Mesendoderm (in vitro differentiated cells): ENCODE results near the gene MYO7A.

Source experiments
- DNase-seq: peaks from one replicate; pipeline ENCODE4 v3.0.0; 2013
- H2AK5ac ChIP-seq: 2 replicates; pipeline ENCODE4 v1.6.1; 2013; ENCODE audit warnings: low read length, inconsistent platforms
- H2BK120ac ChIP-seq: 2 replicates; pipeline ENCODE4 v1.6.1; 2013; ENCODE audit warnings: low read depth, mild to moderate bottlenecking, low read length, moderate library complexity, mixed read lengths
- H2BK15ac ChIP-seq: replicated peaks from 2 replicates; pipeline ENCODE4 v1.6.1; 2013; ENCODE audit warnings: low read depth, mild to moderate bottlenecking, moderate library complexity
- H2BK5ac ChIP-seq: 2 replicates; pipeline ENCODE4 v1.6.1; 2013; ENCODE audit warnings: low read length, inconsistent platforms
- H3K18ac ChIP-seq: 2 replicates; pipeline ENCODE4 v1.6.1; 2013; ENCODE audit warnings: mild to moderate bottlenecking, low read length, mixed read lengths
- H3K23ac ChIP-seq: one replicate; pipeline ENCODE4 v1.6.1; 2013; ENCODE audit warnings: low read length
- H3K27ac ChIP-seq: 2 replicates; pipeline ENCODE4 v1.5.1; 2013; ENCODE audit warnings: low read depth, mild to moderate bottlenecking, inconsistent platforms, low read length, moderate library complexity
- H3K27me3 ChIP-seq: 2 replicates; pipeline ENCODE4 v1.6.1; 2013; ENCODE audit warnings: low read length, control low read depth, mild to moderate bottlenecking, inconsistent platforms; ENCODE audit not compliant: insufficient read depth, poor library complexity
- H3K36me3 ChIP-seq: 2 replicates; pipeline ENCODE4 v1.6.1; 2013; ENCODE audit warnings: low read length, inconsistent platforms; ENCODE audit not compliant: control insufficient read depth, insufficient read depth
- H3K4ac ChIP-seq: one replicate; pipeline ENCODE4 v1.6.1; 2013; ENCODE audit warnings: low read depth, mild to moderate bottlenecking, low read length, moderate library complexity
- H3K4me1 ChIP-seq: 2 replicates; pipeline ENCODE4 v1.6.1; 2013; ENCODE audit warnings: low read depth, low read length, inconsistent platforms; ENCODE audit not compliant: control insufficient read depth
- H3K4me2 ChIP-seq: 2 replicates; pipeline ENCODE4 v1.6.1; 2013; ENCODE audit warnings: low read length
- H3K4me3 ChIP-seq: 2 replicates; pipeline ENCODE4 v1.5.1; 2013; ENCODE audit warnings: mild to moderate bottlenecking, low read length
- H3K56ac ChIP-seq: one replicate; pipeline ENCODE4 v1.6.1; 2013; ENCODE audit warnings: low read length
- H3K79me1 ChIP-seq: 2 replicates; pipeline ENCODE4 v1.6.1; 2013; ENCODE audit warnings: low read length, inconsistent platforms
- H3K79me2 ChIP-seq: 2 replicates; pipeline ENCODE4 v1.6.1; 2013; ENCODE audit warnings: mild to moderate bottlenecking, low read length; ENCODE audit not compliant: control insufficient read depth, insufficient read depth
- H3K9ac ChIP-seq: 2 replicates; pipeline ENCODE4 v1.6.1; 2013; ENCODE audit warnings: low read length, inconsistent platforms
- H4K5ac ChIP-seq: one replicate; pipeline ENCODE4 v1.6.1; 2013; ENCODE audit warnings: low read length
- H4K8ac ChIP-seq: one replicate; pipeline ENCODE4 v1.6.1; 2013; ENCODE audit warnings: low read depth, mild to moderate bottlenecking, control low read depth, low read length, moderate library complexity
- WGBS: extraction: QIAGEN DNeasy Blood & Tissue Kit; methylation state at CpG from one replicate; pipeline ENCODE4 v1.1.7; 2013; ENCODE audit warnings: low lambda C conversion rate, missing lambda C conversion rate; ENCODE audit not compliant: insufficient coverage; ENCODE audit errors: extremely low coverage; 5-methylcytosine and 5-hydroxymethylcytosine counted together

MYO7A gene

GRCh38 chr11:77204754-77205466 lies 76.9 kb downstream of the MYO7A start:
- no peak overlapping the region for H2BK120ac ChIP-seq
- H3K27ac ChIP-seq, result no peak overlapping the region
- H2BK5ac ChIP-seq, result no peak overlapping the region
- H4K5ac ChIP-seq, result no peak overlapping the region
- no peak overlapping the region for H3K4me2 ChIP-seq
- no peak overlapping the region for H3K4me3 ChIP-seq
- no peaks in the 10 kb centered on the region for H3K27me3 ChIP-seq
- no peak overlapping the region for H2BK15ac ChIP-seq
- H3K56ac ChIP-seq, result no peak overlapping the region
- WGBS, result no CpG with 5 or more reads among the region's 12 CpGs
- no peak overlapping the region for H3K18ac ChIP-seq
- DNase-seq, result no peak
- H4K8ac ChIP-seq, result no peak overlapping the region
- H3K4me1 ChIP-seq, result no peaks in the 10 kb centered on the region
- no peaks in the 10 kb centered on the region for H3K79me1 ChIP-seq
- H3K4ac ChIP-seq, result no peak overlapping the region
- H3K79me2 ChIP-seq, result no peaks in the 10 kb centered on the region
- no peaks in the 10 kb centered on the region for H3K36me3 ChIP-seq
- H3K23ac ChIP-seq, result no peak overlapping the region
- H3K9ac ChIP-seq, result no peak overlapping the region
- H2AK5ac ChIP-seq, result no peak overlapping the region

DNA sequence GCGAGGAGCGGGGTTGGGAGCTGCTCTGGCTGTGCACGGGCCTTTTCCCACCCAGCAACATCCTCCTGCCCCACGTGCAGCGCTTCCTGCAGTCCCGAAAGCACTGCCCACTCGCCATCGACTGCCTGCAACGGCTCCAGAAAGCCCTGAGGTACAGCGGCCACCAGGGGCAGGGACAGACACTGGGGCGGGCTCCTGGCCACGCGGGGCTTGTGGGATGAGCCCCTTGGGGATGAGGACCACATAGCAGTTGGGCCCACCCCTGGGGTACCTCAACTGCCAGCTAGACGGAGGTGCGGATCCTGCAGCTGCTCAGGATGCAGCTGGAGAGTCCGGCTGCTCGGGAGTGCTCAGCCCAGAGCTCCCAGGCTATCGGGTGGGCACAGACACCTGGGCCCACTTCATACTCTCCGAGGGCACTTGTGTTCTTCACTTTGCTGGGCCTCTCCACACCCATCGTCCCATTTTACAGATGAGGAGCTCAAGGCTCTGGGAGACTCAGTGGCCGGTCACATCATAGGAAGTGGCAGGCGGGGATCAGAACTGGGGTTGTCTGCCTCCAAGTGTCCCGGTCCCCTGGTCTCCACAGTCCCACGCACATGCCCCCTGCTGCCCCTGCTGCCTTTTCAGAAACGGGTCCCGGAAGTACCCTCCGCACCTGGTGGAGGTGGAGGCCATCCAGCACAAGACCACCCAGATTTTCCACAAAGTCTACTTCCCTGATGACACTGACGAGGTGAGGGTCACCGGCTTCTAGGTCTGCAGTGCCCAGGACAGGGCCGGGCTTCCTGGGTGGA lies 77.6 kb downstream of the MYO7A start:
- no peak overlapping the region for H2BK15ac ChIP-seq
- H2BK5ac ChIP-seq, result no peak overlapping the region
- no peak for DNase-seq
- H2BK120ac ChIP-seq, result no peak overlapping the region
- H2AK5ac ChIP-seq, result no peak overlapping the region
- H3K4me2 ChIP-seq, result no peak overlapping the region
- H4K8ac ChIP-seq, result no peak overlapping the region
- H3K79me2 ChIP-seq, result no peaks in the 10 kb centered on the region
- no peak overlapping the region for H3K56ac ChIP-seq
- no peaks in the 10 kb centered on the region for H3K79me1 ChIP-seq
- no peaks in the 10 kb centered on the region for H3K27me3 ChIP-seq
- no peak overlapping the region for H3K4ac ChIP-seq
- no peak overlapping the region for H3K4me3 ChIP-seq
- H3K36me3 ChIP-seq, result no peaks in the 10 kb centered on the region
- no peak overlapping the region for H3K18ac ChIP-seq
- no peak overlapping the region for H3K27ac ChIP-seq
- WGBS, result no CpG with 5 or more reads among the region's 30 CpGs
- no peak overlapping the region for H4K5ac ChIP-seq
- no peaks in the 10 kb centered on the region for H3K4me1 ChIP-seq
- no peak overlapping the region for H3K23ac ChIP-seq
- H3K9ac ChIP-seq, result no peak overlapping the region

- Histone ChIP-seq H3K4ac (no peak overlapping the region), H3K79me2 (no peaks in the 10 kb centered on the region), H2BK5ac (no peak overlapping the region), H3K23ac (no peak overlapping the region), H3K4me1 (no peaks in the 10 kb centered on the region), H2BK15ac (no peak overlapping the region), H3K9ac (no peak overlapping the region), H4K8ac (no peak overlapping the region), H3K56ac (no peak overlapping the region), H3K79me1 (no peaks in the 10 kb centered on the region), H3K36me3 (no peaks in the 10 kb centered on the region), H3K4me2 (no peak overlapping the region), H3K27ac (no peak overlapping the region), H3K4me3 (no peak overlapping the region), H3K27me3 (no peaks in the 10 kb centered on the region), H2BK120ac (no peak overlapping the region), H2AK5ac (no peak overlapping the region), H4K5ac (no peak overlapping the region), H3K18ac (no peak overlapping the region)
- DNase-seq, result no peak
- no CpG with 5 or more reads among the region's 13 CpGs for WGBS
These were observed 78.4 kb downstream of the MYO7A start for GRCh38 chr11:77206264-77207018.

- no peak overlapping the region for H3K4me3 ChIP-seq
- H3K18ac ChIP-seq, result no peak overlapping the region
- H3K4me2 ChIP-seq, result no peak overlapping the region
- H3K23ac ChIP-seq, result no peak overlapping the region
- H3K56ac ChIP-seq, result no peak overlapping the region
- H2AK5ac ChIP-seq, result no peak overlapping the region
- H2BK120ac ChIP-seq, result no peak overlapping the region
- DNase-seq, result no peak
- H3K79me2 ChIP-seq, result no peaks in the 10 kb centered on the region
- no peak overlapping the region for H2BK5ac ChIP-seq
- H3K27me3 ChIP-seq, result no peaks in the 10 kb centered on the region
- no peak overlapping the region for H3K9ac ChIP-seq
- H3K4ac ChIP-seq, result no peak overlapping the region
- H3K79me1 ChIP-seq, result no peaks in the 10 kb centered on the region
- H4K8ac ChIP-seq, result no peak overlapping the region
- no peak overlapping the region for H4K5ac ChIP-seq
- no peaks in the 10 kb centered on the region for H3K36me3 ChIP-seq
- no peaks in the 10 kb centered on the region for H3K4me1 ChIP-seq
- H3K27ac ChIP-seq, result no peak overlapping the region
- no CpG with 5 or more reads among the region's 10 CpGs for WGBS
- no peak overlapping the region for H2BK15ac ChIP-seq
These were observed 79.0 kb downstream of the MYO7A start for GRCh38 chr11:77207019-77207485.

- H3K79me2 ChIP-seq, result no peaks in the 10 kb centered on the region
- no peak overlapping the region for H3K27ac ChIP-seq
These were observed 79.7 kb downstream of the MYO7A start for GRCh38 chr11:77207618-77208313.

More at GRCh38 chr11:77207618-77208313, 79.7 kb downstream of the MYO7A start:
- no peak overlapping the region for H4K8ac ChIP-seq
- H3K23ac ChIP-seq, result no peak overlapping the region
- no peak overlapping the region for H2BK15ac ChIP-seq
- no peak overlapping the region for H2AK5ac ChIP-seq
- no peak overlapping the region for H3K18ac ChIP-seq
- no peak overlapping the region for H4K5ac ChIP-seq
- no peaks in the 10 kb centered on the region for H3K36me3 ChIP-seq
- H3K4me1 ChIP-seq, result no peaks in the 10 kb centered on the region
- no peak overlapping the region for H3K4me3 ChIP-seq
- H3K79me1 ChIP-seq, result no peaks in the 10 kb centered on the region
- H3K27me3 ChIP-seq, result no peaks in the 10 kb centered on the region
- H2BK120ac ChIP-seq, result no peak overlapping the region
- H3K56ac ChIP-seq, result no peak overlapping the region
- no peak overlapping the region for H3K9ac ChIP-seq
- no peak for DNase-seq
- H3K4me2 ChIP-seq, result no peak overlapping the region
- no peak overlapping the region for H3K4ac ChIP-seq
- no peak overlapping the region for H2BK5ac ChIP-seq
- WGBS, result no CpG with 5 or more reads among the region's 10 CpGs
